Measurements from ENCODE around the gene ARL16. TPM values are rescaled to one million over a fixed set of nuclear protein-coding genes. Genes with fewer than 3 reads are reported as not detected.

ARL16 gene
- total RNA-seq, 1 experiment from 2014 or later = 52.7 TPM

- in situ Hi-C loops (cut with HindIII; ENCODE audit: low pct_unique_long_range_greater_than_20kb, low sequenced_read_pairs) (no loop called here), intact Hi-C loops (cut with micrococcal nuclease; ENCODE audit: unreplicated experiment) (no loop called here)
- H3K4me3 ChIP-seq (ENCODE audit: low read depth in 2 of 2, low read length in 2 of 2) = peak overlapping the region; percentile 78 to 82
- POLR2A ChIA-PET = interaction anchor here (0.6 kb wide), 5 partner anchors 11 to 246 kb away, joined by 3 to 7 read pairs (median 5); no protein-coding TSS in a partner anchor
- H3K27ac ChIP-seq (ENCODE audit: low read length) = peak overlapping the region; percentile 92
- H3K9me3 ChIP-seq (ENCODE audit: control insufficient read depth, insufficient read depth, low read depth, low read length) = no peaks in the 10 kb centered on the region
- DNase-seq (ENCODE audit: low read depth, low spot score) = no peak
- TF ChIP-seq, protein P1, sequence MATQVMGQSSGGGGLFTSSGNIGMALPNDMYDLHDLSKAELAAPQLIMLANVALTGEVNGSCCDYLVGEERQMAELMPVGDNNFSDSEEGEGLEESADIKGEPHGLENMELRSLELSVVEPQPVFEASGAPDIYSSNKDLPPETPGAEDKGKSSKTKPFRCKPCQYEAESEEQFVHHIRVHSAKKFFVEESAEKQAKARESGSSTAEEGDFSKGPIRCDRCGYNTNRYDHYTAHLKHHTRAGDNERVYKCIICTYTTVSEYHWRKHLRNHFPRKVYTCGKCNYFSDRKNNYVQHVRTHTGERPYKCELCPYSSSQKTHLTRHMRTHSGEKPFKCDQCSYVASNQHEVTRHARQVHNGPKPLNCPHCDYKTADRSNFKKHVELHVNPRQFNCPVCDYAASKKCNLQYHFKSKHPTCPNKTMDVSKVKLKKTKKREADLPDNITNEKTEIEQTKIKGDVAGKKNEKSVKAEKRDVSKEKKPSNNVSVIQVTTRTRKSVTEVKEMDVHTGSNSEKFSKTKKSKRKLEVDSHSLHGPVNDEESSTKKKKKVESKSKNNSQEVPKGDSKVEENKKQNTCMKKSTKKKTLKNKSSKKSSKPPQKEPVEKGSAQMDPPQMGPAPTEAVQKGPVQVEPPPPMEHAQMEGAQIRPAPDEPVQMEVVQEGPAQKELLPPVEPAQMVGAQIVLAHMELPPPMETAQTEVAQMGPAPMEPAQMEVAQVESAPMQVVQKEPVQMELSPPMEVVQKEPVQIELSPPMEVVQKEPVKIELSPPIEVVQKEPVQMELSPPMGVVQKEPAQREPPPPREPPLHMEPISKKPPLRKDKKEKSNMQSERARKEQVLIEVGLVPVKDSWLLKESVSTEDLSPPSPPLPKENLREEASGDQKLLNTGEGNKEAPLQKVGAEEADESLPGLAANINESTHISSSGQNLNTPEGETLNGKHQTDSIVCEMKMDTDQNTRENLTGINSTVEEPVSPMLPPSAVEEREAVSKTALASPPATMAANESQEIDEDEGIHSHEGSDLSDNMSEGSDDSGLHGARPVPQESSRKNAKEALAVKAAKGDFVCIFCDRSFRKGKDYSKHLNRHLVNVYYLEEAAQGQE (IDR thresholded peaks at IDR 0.05; ENCODE audit: insufficient read depth in 1 of 2, low read depth in 2 of 2, low read length in 1 of 2) = no peak
- TF ChIP-seq POLR2AphosphoS5 (IDR thresholded peaks at IDR 0.05; ENCODE audit: low read depth, low read length) (no peak), TCF7L2 (IDR thresholded peaks at IDR 0.05; ENCODE audit: low read depth, low read length) (no peak), CTCF (IDR thresholded peaks at IDR 0.05) (no peak), SIN3A (IDR thresholded peaks at IDR 0.05; ENCODE audit: borderline replicate concordance, insufficient read depth, low read depth, low read length) (no peak; the same call in 1 of the 2 replicates)
- H3K4me1 ChIP-seq (ENCODE audit: control insufficient read depth, insufficient read depth, low read length) = peaks cover 34% of the 10 kb centered on the region
- peak; percentile 28 for ATAC-seq
- CTCF ChIA-PET = no interaction called here
- BruUV-seq (replicated peaks) = no TSS peak
- H3K27me3 ChIP-seq (ENCODE audit: control insufficient read depth, insufficient read depth, low read length) = no peaks in the 10 kb centered on the region
- H3K36me3 ChIP-seq (ENCODE audit: control insufficient read depth, insufficient read depth, low read length) = peaks cover 3% of the 10 kb centered on the region; the same call in 1 of the 2 replicates
Observed at GRCh38 chr17:81713556-81714411, 30.2 kb upstream of the ARL16 start.

GRCh38 chr17:81713004-81713555 lies 29.5 kb upstream of the ARL16 start:
- H3K36me3 ChIP-seq (ENCODE audit: control insufficient read depth, insufficient read depth, low read length) = peaks cover 3% of the 10 kb centered on the region; the same call in 1 of the 2 replicates
- H3K27ac ChIP-seq (ENCODE audit: low read length) = peak overlapping the region; percentile 92
- BruUV-seq (replicated peaks) = no TSS peak
- ATAC-seq (no peak), DNase-seq (ENCODE audit: low read depth, low spot score) (no peak)
- no peaks in the 10 kb centered on the region for H3K27me3 ChIP-seq (ENCODE audit: control insufficient read depth, insufficient read depth, low read length)
- H3K4me3 ChIP-seq (ENCODE audit: low read depth in 2 of 2, low read length in 2 of 2) = peak overlapping the region; percentile 78 to 82
- in situ Hi-C loops (cut with HindIII; ENCODE audit: low pct_unique_long_range_greater_than_20kb, low sequenced_read_pairs) (no loop called here), intact Hi-C loops (cut with micrococcal nuclease; ENCODE audit: unreplicated experiment) (no loop called here)
- H3K4me1 ChIP-seq (ENCODE audit: control insufficient read depth, insufficient read depth, low read length) = peaks cover 37% of the 10 kb centered on the region
- POLR2A ChIA-PET = interaction anchor here (0.6 kb wide), 5 partner anchors 10 to 247 kb away, joined by 4 to 7 read pairs (median 5); no protein-coding TSS in a partner anchor
- H3K9me3 ChIP-seq (ENCODE audit: control insufficient read depth, insufficient read depth, low read depth, low read length) = no peaks in the 10 kb centered on the region
- CTCF ChIA-PET = no interaction called here
- TF ChIP-seq SIN3A (IDR thresholded peaks at IDR 0.05; ENCODE audit: borderline replicate concordance, insufficient read depth, low read depth, low read length) (no peak), CTCF (IDR thresholded peaks at IDR 0.05) (no peak), POLR2AphosphoS5 (IDR thresholded peaks at IDR 0.05; ENCODE audit: low read depth, low read length) (no peak), TCF7L2 (IDR thresholded peaks at IDR 0.05; ENCODE audit: low read depth, low read length) (no peak)
- TF ChIP-seq, protein P1 (IDR thresholded peaks at IDR 0.05; ENCODE audit: insufficient read depth in 1 of 2, low read depth in 2 of 2, low read length in 1 of 2) = no peak
